Nucleus accumbens (tissue), 56 donors: Measurements from ENCODE around the gene LOXL4.

ENCODE experiments used
- DNase-seq, 56 donors: peaks; one replicate each; lab custom pipeline; 2025; lab: John Stamatoyannopoulos, UW

The LOXL4 gene

DNA sequence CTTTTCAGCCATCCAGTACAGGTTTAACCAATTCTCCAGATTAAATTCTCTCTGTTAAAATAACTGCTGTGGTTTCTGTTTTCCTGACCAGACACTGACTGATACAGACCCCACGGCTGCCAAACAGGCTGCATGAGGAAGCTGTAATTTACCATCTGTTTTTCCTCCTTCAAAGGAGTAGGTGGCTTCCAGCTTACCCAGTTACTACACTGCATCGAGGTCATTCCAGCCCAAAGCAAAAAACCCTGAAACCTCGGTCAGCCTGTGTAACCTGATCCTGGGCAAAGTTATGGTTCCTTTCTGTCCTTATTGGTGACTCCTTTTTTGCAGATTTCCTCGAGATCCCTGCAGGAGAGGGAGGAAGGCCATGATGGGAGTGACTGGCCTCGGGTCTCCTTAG, 27.9 kb upstream of the LOXL4 start:
- no peak for DNase-seq

DNA sequence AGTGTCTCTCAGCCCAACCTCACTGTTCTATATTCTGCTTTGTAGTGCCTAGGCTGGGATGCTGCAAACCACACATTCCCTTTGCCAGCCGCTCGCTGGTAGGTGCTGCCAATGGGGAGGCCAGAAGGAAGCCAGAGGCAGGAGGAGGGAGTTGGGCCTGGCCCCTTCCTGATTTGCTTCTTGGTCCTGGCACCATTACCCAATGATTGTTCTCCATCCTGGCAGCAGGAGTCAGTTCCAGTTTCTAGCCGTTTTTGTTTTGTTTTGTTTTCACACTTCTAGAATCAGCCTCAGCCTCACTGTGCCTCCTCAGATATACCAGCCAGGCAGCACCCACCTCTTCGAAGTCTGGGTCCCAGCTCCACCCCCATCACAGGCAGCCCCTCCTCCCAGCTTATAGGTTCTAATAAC, 27.4 kb upstream of the LOXL4 start:
- DNase-seq, result peak in 3 of 56 donors; percentile 17 to 39 (median 19)

DNA sequence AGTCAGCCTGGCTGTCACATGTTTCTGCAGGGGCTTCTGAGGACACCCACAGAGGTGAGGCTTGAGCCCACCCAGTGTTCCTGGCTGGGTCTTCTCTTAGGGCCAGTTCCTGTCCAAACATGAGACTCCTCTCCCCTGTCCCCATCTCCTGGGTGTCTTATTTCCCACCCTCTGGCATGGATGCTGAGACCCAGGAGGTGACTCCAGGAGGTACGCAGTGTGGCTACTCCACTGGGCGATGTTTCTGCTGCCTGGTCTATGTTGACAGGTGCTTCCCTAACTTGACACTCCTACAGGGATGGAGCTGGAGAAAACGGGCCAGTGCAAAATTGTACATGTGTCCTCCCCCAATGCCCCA, 26.3 kb upstream of the LOXL4 start:
- no peak for DNase-seq

DNA sequence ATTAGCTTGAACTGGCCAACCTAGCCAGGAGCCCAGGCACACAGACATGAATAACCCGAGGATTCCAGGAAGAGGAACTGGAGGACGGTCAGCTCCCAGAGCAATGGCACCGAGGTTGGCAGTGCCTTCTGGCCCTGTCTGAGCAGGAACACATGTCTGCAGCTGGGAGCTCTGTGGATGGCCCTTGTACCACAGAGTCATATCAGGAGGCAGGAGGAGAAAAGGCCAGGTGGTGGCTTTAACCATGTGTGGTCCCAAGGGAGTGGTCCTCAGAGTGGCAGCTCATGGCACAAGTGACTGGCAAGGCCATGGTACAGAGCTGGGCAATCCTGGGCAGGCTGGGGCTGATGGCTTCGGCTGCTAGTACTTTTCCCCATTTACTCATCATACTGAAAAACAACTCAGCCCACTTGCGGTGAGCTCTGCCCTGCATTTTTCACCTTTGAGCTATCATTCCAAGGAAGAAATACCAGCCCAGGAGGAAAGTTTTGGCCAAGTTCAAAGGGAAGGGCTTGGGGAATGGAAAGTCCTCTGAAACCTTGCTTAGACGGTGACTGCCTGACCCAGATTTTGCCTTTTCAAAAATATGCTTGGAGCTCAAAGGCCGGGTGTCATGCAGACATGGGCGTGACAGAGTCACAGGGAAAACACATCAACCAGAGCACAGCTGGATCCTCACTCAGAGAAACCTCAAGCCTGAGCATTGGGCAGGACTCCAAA, 25.7 kb upstream of the LOXL4 start:
- no peak for DNase-seq

DNA sequence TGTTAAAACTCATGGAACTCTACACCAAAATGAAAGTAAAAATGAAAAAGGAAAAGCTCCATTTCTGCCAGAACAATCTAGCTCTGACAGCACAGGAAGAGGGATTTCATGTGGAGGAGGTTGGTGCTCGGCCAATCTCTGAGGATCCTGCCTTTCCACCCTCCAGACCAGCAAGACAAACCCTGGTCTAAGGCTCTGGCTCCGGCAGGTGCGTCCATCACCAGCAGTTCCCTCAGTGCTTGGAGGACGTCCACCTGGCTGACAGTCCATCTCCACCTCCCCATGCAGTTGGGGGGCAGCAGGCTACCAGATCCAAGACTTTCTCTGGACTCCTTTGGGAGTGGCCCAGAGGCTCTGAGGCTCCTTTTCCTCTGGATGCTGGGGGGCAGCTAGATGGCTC, 25.0 kb upstream of the LOXL4 start:
- DNase-seq, result no peak

DNA sequence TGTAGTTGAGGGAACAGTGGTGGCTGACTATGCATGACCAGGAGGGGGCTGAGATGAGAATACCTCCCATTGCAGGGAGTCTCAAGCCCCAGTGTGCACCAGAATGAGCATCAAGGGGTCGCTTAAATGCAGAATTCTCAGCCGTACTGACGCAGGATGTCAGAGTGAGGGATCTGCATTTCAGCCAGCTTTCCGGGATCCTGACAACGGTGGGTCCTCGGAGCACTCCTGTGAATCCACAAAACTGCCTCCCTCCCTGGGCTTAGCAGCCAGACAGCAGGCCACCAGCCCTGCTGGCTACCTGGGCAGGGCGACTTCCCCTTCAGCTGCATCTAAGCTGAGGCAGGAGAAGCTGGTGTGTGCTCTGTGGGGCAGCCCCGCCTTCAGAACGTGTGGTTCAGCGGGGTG, 21.8 kb upstream of the LOXL4 start:
- DNase-seq, result no peak

DNA sequence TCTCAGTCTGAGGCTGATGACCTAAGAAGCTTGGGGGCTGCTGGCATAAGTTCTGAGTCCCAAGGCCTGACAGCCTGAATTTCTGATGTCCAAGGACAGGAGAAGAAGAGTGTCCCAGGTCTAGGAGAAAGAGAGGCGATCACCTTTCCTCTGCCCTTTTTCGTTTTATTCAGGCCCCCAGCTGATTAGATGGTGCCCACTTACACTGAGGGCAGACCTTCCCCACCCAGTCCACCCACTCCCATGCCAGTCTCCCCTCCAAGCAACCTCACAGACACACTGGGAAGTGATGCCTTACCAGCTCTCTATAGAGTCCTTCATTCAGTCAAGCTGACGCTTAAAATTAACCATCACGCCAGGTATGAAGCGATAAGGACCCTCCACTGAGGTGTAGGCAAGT, 19.3 kb upstream of the LOXL4 start:
- no peak for DNase-seq

DNA sequence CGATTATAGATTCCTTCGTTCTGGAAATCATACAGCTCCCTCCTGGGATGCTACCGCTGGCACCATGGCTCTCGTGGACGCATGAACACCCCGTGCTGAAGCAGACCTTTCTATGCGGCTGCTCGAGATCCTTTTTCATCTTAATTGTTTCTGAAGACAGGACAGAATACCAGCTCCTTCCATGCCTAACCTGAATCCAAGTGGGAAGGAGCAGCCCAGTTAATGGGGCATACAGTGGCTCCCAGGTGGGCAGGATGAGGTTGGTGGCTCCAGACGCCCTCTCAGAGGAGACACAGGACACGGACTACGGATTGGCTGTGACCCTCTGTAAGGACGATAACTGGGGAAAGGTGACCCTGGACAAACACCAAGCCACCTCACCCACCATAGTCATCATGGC, 18.4 kb upstream of the LOXL4 start:
- DNase-seq, result no peak

DNA sequence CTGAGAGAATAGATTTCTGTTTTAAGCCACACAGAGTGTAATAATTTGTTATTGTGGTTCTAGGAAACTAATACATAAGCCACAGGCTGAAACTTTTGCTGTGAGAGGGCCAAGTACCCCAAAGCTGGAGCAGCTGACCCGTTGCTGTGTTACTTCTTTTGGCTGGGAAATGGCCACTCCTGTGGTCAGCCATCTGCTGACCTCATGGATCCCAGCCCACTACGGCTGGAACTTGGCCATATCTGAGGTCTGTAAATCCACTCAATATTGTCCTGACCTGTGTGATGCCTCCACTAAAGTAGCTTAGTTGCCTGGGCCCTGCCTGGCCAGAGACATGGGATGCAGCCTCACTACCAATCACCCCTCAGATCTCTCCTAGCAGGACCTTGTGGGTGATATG, 17.4 kb upstream of the LOXL4 start:
- DNase-seq, result no peak

DNA sequence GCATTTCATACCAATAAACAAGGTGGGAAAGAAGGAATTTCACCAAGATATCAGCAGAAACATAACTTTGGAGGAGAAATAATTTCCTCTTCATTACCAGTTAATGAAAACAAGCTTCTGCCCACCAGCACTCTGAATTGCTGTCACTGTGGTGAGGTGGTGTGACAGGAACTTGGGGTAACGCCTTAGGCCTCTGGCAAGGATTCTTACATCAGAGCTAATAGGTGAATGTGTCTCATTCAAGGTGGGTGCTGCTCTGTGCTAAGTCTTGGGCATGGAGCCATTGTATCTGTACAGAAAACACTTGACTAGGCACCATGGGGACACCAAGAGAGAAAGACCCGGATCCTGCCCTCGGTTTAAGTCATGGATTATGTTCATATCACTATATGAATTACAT, 8.3 kb upstream of the LOXL4 start:
- DNase-seq, result no peak

DNA sequence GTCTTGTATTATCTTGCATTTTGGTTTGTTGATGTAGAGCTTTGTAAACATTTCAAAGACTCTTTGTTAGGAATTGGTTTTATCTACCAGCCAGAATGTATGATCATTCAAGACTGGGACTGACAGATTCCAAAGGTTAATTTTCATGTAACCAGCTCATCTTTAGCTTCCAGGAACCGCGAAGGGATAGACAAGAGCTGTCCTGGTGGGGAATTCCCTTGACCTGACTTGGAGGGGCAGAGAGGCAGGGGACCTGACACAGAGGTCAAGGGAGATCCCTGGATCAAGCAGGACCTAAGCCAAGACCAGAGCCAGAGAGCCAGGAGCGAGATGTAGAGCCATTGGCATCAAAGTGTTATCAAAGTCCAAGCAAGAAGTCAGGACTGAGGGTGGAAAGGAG, 6.6 kb upstream of the LOXL4 start:
- DNase-seq, result no peak

DNA sequence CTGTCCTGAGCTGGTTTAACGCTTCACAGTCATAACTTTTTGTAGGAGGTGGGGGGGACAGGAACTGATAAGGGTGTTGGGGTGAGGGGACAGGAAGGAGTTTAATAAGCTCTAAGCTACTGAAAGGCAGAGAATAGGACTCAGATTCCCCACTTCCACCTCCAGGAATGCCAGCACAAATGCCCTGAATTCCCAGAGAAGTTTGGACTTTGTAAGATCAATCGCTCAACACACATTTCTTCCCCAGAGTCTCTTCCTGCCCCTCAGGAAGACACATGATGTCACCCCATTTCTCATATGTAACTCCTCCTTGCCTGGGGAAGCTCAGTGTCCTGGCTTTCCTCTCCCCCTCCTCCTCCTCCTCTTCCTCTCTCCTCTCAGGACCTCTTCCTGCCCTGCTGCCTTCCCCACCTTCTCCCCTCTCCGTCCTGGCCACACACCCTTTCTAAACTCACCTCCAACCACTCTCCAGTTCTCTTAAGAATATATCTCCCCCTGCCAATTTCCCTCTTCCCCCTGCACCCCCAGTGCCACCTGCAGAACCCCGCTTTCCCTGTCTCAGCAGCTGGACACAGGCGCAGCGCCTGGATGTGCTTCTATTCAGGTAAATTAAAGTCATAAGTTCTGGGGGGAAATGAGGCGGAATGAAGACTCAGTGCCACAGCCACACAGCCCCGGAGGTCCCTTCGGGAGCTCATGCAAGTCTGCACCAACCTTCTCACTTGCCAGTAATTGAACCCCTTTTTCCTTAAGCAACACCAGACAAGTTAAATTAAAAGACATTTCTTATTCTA, 5.3 kb upstream of the LOXL4 start:
- no peak for DNase-seq

DNA sequence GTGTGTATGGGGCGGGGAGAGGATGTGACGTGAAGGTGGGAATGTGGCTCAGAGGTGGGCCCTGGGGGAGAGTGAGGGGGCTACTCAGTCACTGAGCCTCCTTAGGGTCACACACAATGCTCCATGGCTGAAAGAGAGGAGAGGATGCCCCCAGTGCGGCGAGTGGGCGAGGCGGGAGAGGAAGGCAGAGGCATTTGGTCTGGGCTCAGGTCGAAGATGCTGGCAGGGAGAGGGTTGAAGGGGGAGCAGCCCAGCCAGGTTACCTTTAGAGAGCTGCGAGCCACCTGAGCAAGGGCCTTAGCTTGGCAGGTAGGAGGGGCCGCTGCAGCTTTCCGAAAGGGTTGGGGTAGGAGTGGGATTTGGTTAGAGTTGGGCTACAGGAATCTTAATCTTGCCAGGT, 4.7 kb upstream of the LOXL4 start:
- DNase-seq, result no peak

DNA sequence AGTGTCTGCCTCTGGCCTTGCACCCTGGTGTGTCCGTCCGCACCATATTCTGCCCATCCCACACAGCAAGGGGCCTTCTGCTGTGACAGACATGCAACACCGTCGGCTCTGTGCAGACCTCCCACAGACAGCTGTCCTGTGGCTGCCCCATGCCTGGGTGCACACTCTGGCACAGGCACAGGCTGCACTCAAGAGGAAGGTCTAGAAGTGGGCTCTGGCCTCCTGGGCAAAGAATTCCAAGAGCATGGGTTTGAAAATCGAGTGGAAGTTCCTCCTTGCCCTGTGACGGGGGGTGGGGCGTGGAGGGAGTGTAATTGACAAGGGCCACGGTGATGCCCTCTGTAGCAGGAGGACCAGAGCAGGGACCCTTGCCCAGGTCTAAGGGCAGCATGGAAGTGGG, 4.3 kb upstream of the LOXL4 start:
- no peak for DNase-seq

DNA sequence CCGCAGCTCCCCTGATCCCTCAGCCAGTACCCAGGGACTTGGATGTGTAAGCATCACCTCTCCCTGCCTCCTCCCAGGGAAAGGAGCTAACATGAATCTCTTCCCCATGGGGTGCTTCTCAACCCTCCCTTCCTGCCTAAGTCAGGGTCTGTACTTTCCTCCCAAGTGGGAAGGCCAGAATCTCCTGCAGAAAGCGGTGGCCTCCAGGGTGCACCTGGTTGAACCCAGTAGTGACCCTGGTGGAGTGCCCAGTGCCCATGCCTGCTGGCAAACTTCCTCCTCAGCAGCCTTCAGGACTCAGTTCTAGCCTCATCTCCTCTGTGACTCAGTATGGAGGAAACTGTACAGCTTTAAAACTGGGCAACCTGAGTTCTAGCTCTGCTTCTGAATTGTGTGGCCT, 2.8 kb upstream of the LOXL4 start:
- no peak for DNase-seq

DNA sequence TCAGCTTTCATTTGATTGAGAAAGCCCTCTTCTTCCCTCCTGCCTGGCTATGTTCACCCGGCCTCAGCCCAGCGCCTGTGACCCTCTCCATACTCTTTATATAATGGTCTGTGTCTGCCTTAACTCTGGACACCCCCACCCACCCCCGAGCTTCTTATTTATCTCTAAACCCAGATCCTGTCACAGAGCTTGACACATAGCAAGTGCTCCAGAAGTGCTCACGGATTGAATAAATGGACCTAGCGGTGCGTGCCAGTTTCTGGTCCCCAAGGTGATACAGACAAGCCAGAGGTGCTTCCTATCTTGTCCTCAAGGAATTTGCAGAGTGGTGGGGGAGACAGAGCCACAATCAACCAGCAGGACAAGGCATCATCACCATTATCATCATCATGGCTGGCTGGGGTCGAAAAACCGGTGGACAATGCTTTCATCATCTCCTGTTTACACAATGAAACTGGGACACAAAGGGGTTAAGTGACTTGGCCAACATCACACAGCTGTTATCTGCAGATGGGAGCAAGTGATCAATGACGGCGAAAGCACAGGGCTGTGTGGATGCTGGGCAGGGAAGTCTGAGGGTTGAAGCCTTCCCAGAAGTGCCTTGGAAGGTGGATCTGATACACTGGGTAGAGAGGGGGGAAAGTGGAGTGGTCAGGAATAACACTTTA, 2.2 kb upstream of the LOXL4 start:
- DNase-seq, result no peak

DNA sequence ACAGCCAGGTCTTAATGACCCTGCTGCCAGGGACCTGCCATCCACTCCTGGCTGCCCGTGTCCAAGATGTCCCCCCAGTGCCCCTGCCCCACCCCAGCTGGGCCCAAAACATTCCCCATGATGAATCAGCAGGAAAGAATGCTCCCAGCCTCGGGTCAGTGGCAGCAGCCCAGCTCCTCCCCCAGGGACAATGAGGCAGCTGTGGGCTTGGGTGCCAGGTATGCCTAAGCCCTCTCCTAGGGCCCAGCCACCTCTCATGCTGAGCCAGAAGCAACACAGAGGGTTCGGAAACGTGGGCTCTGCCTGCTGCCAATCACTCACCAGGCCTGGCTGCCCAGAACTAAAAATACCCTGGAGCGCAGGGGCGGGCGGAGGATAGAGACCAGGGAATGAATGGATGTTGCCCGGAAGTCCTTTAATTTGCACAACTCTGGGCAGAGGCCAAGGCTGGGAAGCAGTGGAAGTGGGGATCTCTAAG, 1.5 kb upstream of the LOXL4 start:
- peak in 5 of 56 donors; percentile 17 to 53 (median 26) for DNase-seq

DNA sequence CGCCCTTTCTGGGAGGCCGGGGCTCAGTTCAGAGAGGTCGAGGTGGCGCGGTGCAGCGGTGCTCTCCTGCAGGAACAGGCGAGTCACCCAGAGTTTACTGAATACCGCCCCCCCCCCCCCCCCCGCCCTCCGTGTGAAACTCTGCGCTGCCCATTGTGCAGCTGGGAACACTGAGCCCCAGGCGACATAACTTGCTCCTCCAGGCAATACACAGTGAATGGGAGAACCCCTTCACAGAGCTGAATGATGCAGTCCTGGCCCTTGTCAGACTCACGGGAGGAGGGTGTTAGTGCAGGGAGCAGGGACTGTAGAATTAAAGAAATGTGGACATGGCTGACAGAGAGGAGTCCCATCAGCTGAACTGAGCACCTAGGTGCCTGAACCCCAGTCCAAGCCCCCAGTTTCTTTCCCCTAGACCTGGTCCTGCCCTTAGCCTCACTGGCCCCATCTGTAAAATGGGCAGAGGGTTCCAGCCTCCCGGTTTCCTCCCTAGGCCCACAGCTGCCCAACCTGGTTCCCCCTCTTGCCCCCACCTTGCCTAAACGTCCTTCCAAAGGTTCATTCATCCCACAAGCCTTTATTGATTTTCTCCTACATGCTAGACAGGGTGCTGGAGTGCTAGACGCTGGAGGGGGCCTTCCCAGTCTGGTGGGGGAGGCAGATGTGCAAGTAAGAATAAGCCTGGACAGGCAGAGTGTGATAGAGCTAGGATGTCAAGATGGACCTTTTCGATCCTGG, 869 bp upstream of the LOXL4 start:
- no peak for DNase-seq

DNA sequence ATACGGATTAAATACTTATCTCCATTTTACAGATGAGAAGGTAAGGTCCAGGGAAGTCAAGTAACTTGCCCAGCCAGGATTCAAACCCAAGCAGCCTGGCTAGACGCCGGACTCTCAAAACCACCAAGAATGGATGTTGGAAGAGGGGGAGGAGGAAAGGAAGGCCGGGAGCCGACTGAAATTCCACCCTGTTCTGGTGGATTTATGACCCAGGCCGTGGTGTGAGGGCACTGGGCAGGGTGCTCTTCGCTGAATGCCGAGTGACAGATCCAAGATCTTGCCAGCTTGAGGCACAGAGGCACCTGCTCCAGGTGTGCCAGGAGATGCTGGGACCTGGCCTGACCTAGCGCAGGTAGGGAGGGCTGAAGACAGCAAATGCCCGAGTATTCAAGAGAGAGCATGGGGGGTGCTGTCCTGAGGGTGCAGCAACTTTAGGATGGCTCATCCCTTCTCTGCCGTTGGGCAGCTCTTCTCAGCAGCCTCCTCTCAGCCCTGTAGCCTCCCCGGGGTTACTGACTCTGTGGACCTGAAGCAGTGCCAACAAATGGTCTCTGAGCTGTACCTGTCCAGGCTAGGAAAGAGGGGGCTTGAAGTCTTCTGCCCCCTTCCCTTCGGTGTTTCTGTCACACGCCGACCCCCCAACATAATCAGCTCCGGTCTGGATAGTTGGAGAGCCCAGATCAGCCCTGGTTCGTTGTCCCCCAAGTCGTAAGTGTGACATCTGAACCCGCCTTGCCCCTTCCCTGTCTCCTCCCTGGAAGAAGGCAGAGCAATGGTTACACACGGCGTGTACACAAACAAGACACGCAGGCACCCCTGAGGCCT, 713 bp downstream of the LOXL4 start:
- no peak for DNase-seq

DNA sequence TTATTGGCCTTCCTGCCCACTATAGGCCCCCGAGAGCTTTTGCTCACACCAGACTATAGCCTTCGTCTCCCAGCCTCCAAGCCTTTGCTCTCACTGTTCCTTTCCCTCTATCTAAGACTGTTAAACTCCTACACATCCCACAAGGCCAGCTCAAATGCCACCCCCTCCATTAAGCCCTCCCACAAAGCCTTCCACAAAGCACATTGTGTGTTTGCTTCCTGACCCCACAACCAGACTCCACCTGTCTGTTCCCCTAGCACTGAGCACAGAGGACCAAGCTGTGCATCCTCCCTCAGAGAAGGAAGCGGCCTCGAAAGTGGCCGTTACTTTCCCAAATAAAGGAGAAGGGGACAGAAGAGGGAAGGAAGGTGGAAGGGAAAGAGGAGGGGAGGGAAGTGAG, 1.3 kb downstream of the LOXL4 start:
- no peak for DNase-seq
